IPS DF 4.7 (cell line): ENCODE measurements around the gene METTL26.

Experiments used
- DNase-seq: peaks from one replicate; pipeline ENCODE4 v3.0.0-alpha.2; 2013; ENCODE audit warnings: low spot score; ENCODE audit errors: extremely low read depth

METTL26 gene

DNA sequence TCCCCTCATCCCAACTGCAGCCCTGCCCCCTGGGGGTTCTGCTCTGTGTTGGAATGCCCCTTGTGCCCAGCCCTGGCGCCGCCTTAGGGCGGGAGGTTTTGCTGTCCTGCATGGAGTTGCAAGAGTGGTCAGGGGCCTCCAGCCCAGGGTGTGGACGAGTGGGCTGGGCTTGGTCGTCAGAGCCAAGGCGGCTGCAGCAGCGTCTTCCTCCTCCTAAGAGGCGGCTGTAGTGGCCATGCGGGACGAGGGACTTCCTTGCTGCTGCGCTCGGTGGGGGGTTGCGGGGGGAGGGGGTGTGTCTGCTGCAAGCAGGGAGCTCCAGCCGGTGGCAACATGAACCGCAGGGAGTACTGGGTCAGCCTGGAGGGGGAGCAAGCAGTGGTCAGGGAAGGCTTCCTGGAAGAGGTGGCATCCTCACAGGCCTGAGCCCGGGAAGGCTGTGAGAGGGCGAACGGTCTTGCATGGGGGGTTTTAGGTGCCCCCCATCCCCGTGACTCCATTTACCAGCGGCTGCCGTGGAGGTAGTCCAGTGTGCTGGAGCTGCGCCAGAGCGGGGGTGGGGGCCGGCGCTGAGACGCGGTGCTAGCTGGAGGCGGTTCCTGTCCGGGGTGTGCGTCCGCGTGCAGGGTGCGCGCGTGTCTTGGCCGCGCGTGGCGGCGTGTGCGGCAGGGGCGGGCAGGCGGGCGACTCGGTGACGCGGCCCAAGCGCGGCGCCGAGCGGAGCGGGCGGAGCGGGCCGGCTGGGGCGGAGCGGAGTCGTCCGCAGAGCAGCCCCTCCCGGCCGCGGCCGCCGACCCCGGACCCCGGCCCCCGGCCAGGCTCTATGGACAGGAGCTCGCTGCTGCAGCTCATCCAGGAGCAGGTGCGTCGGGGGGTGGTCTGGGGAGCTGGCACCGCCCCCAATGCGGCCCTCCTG, 39.1 kb upstream of the METTL26 start, which contains the start of gene RHBDL1:
RHBDL1 (plus strand) TSS at position 704 of the 916 bp plus-strand sequence; CDS start at position 824, 120 bp downstream.
- no peak for DNase-seq

DNA sequence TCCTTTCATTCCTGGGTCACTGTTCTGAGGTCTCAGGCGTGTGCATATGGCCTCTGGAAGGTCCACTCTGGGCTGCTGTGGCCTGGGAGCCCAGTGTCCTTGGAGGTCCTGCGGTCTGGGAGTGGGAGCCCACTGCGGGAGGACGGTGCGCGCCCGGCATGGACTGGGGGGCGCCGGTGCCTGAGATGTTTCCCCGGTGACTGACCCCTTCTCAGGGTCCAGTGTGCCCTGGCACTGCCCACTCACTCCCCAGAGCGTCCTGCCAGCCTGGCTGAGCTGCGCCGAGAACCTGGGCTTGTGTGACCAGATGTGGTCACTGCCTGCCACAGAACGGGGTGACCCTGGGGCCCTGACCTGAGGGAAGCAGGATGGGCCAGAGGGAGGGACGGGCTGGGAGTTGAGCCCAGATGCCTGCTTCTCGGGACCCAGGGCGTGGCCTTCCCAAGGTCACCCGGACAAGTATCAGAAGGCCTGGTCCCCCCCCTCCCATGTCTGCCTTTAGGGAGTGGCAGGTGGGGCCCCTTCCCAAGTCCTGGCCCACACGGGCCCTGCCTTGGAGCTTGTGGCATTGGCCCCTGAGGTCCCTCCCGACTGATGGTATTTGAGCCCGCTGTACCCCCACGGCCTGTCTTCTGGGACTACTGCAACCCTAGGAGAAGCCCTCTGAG, 38.2 kb upstream of the METTL26 start:
- DNase-seq = no peak

DNA sequence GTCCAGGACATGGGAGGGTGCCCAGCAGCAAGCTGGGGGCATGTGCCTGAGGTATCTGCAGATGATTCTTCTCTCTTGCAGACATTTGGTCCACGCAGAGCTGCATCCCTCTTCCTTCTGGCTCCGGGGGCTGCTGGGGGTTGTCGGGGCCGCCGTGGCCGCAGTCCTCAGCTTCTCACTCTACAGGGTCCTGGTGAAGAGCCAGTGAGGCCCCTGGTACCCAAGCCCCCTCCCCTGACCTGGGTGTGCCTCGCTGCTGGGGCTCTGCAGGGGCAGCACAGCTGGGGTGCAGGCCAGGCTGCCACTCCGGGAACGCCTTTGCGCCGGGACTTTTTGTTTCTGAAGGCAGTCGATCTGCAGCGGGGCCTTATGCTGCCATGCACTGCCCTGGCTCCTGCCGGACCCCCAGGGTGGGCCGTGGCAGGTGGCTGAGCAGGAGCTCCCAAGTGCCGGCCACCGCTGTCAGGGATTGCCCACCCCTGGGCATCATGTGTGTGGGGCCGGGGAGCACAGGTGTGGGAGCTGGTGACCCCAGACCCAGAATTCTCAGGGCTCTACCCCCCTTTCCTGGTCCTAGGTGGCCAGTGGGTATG, 37.4 kb upstream of the METTL26 start:
- DNase-seq = no peak

DNA sequence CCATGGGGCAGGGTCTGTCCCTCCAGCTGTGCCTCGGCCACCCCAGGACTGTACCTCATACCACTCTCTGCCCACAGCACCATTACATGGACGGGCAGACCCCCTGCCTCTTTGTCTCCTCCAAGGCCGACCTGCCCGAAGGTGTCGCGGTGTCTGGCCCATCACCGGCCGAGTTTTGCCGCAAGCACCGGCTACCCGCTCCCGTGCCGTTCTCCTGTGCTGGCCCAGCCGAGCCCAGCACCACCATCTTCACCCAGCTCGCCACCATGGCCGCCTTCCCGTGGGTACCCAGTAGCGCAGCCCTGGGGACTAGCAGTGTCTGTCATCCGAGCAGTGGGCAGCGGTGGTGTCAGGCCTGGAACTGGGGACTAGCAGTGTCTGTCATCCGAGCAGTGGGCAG, 36.7 kb upstream of the METTL26 start:
- DNase-seq = no peak

DNA sequence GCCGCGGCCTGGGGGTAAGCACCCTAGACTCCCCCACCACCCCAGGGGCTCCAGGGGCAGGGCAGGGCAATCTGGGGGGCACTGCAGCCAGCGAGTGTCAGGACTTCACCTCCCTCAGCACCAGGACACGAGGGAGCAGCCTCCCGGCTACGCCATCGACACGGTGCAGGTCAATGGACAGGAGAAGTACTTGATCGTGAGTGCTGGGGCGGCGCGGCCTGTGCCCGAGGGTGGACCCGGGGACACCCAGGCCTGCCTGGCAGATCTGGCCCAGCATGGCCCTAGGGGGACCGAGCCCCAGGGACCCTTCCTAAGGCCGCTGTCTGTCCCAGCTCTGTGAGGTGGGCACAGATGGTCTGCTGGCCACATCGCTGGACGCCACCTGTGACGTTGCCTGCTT, 36.3 kb upstream of the METTL26 start:
- no peak for DNase-seq

DNA sequence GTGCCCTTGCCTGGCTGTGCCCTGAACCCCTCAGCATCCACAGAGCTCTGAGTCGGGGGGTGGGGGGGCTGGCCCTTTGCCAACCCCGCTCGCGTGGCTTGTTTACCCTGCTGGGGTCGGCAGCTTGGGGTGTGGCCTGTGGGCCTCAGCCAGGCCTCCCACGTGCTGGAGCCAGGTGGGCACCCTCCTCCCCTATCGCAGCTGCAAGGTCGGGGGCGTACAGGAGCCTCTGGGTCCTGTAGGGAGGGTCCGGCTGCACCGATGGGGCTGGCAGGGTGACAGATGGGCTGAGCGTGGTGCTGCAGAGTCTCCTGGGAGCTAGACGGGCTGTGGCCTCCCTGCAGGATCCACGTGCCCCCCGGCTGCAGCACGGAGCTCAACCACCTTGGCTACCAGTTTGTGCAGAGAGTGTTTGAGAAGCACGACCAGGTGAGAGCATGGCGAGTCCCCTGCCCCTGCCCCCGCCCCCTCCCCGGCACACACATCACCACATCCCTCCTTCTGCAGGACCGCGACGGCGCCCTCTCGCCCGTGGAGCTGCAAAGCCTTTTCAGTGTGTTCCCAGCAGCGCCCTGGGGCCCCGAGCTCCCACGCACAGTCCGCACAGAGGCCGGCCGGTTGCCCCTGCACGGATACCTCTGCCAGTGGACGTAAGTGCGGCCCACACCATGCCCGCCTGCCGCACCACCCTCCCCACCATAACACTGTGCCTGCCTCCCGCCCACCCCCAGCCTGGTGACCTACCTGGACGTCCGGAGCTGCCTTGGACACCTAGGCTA, 35.4 kb upstream of the METTL26 start:
- DNase-seq = no peak

DNA sequence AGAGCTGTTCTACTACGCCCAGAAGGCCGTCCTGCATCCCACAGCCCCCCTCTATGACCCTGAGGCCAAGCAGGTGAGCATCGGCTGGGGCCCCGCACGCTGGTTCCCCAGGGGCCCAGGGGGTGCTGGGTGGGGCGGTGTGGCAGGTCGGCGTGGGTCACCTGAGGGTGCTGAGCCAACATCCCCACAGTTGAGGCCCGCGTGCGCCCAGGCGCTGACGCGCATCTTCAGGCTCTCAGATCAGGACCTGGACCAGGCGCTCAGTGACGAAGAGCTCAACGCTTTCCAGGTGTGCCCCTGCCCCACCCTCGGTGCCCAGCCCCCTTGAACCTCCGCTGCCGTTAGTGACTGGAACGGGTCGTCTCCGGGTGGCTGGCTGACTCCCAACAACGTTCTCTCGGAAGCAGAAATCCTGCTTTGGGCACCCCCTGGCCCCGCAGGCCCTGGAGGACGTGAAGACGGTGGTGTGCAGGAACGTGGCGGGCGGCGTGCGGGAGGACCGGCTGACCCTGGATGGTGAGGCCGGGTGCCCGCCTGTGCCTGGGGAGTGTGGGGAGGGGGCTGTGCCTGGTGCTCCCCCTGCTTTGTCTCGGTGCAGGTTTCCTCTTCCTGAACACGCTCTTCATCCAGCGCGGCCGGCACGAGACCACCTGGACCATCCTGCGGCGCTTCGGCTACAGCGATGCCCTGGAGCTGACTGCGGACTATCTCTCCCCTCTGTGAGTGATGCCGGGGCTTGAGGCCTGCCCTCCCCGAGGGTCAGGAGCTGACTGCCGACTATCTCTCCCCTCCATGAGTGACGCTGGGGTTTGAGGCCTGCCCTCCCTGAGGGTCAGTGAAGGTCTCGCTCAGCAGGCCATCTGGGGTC, 34.6 kb upstream of the METTL26 start:
- DNase-seq = no peak

DNA sequence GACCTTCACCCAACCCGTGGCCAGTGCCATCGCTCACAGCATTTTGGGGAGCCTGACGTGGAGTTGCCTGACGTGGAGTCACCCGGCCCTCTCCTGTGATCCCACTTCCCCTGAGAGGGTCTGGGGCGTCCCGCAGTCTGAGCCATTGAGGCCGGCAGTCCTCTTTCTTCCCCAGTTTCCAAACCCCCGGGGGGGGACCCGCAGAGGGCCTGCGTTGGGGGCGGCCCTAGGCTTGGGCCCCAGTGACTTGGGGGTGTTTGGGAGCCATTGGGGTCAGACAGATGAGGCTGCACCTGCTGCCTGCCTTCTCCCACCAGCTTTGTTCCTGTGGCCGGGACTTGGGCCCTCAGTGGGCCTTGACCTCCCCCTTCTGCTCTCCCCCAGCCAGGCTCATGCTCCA, 33.6 kb upstream of the METTL26 start:
- DNase-seq = no peak

DNA sequence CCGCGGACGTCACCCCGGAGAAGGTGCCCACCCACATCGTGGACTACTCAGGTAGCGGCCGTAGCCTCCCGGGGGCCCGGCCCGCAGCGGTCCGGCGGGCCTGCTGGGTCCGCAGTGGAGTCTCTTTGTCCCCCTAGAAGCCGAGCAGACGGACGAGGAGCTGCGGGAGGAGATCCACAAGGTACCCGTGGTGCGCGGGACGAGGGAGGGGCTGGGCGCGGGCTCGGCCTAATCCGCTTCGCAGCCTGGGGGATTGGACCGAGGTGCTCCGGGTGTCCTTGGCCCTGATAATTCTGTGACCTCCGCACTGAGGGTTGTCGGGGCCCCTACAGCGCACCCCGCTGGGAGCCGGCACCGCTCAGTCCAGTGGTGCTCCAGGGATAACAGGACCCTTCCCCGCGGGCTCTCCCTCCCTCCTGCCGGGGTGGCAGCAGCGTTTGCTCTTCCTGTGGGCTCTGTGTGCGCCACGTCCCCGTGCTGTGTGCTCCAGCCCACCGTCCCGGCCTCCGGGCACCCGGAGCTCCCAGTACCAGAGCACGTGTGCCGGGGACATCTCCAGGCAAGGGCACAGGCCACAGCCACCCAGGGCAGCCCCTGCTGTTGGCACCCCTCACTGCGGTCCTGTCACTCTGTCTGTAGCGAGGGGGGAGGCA, 32.5 kb upstream of the METTL26 start:
- no peak for DNase-seq

DNA sequence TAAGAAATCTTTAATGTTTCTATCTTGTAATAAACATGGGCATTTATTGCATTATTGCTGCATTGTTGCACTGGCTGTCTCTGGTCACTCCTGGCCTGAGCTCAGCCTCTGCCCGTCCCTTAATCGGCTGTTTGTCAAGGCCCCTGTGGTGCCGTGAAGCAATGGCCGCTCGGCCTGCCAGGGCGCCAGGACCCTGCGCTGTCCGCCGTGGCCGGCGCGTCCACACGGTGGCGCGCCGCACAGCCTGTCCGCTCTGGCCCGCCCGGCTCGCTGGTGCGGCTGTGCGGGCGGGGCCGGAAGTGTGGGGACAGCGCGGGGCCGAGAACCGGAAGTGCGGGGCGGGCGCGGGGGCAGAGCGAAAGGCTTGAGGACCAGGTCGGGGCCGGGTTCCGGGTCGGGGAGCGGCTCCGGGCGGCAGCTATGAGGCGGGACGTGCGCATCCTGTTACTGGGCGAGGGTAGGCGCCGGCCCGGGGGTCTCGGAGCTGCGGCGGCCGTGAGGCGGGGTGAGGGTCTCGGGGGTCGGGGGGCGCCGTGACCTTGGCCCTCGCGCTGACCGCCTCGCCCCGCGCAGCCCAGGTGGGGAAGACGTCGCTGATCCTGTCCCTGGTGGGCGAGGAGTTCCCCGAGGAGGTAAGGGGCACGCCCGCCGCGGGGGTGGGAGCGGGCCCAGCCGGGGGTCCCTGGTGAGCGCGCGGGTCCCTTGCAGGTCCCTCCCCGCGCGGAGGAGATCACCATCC, 31.8 kb upstream of the METTL26 start, which contains the start of gene RHOT2:
RHOT2 (plus strand) TSS at position 353 of the 739 bp plus-strand sequence; CDS start at position 421, 68 bp downstream.
- DNase-seq = no peak

DNA sequence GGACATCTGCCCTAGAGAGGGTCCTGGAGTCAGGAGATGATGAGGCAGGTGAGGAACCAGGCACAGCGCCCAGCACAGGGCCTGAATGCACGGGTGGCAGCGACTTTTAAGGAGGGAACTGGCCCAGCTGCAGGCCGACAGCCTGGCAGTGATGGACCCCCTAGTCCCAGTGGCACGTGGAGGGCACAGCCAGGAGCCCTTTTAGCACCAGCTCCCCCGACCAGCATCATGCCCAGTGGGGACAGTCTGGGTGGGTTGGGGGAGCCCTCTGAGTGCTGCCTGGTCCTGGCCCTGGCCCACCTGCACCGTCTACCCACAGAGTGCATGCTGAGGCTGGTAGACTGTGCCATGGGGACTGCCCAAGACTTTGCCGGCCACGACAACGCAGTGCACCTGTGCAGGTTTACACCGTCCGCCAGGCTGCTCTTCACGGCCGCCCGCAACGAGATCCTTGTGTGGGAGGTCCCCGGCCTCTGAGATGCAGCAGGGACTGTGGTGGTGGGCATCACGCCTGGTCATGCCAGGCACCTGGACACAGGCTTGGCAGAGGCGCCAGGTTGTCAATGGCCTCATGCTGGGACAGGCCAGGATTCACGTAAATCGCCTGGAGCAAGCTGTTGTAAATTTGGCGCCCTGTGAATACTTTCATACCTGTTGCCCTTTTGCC, 31.1 kb upstream of the METTL26 start:
- DNase-seq = no peak

DNA sequence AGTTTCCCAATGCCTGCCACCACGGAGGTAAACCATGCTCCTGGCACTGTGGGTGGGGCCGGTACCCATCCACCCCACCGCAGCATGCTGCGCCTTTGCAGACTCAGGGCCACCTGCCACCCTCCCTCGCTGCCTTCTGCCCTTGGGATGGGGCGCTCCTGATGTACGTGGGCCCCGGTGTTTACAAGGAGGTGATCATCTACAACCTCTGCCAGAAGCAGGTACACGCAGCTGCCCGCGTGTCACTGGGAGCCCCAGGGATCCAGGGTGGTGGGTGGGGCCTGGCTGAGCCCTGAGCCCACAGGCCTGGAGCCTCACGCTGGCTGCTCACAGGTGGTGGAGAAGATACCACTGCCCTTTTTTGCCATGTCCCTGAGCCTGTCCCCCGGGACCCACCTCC, 30.5 kb upstream of the METTL26 start:
- no peak for DNase-seq

DNA sequence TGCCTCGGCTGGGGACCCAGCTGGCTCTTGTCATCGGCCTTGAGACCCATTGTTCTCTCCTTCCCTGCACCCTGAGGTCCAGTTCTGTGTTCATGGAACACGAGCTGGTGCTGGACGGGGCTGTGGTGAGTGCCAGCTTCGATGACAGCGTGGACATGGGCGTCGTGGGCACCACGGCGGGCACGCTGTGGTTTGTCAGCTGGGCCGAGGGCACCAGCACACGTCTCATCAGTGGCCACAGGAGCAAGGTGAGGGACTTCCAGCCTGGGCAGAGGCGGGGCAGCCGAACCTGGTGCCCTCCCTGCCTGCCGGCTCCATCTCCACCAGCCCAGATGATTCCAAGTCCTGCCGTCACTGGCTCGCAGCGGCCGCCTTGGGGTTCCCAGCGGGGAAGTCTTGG, 26.5 kb upstream of the METTL26 start:
- no peak for DNase-seq

DNA sequence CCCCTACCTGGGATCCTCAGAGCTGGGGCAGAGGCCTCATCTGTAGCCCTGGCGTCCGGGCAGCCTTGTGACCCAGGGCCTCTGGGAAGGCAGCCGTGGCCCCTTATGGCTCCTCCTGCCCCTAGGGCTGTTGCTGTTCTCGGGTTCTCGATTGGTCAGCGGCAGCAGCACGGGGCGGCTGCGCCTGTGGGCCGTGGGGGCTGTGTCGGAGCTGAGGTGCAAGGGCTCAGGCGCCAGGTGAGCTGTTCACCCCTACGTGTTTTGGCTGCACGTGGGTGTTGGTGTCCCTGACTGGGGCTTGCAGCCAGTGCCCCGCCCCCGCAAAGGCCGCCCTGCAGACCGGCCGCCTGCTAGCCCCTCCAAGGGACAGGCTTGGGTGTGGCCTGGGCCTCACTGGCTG, 26.0 kb upstream of the METTL26 start:
- DNase-seq = no peak

DNA sequence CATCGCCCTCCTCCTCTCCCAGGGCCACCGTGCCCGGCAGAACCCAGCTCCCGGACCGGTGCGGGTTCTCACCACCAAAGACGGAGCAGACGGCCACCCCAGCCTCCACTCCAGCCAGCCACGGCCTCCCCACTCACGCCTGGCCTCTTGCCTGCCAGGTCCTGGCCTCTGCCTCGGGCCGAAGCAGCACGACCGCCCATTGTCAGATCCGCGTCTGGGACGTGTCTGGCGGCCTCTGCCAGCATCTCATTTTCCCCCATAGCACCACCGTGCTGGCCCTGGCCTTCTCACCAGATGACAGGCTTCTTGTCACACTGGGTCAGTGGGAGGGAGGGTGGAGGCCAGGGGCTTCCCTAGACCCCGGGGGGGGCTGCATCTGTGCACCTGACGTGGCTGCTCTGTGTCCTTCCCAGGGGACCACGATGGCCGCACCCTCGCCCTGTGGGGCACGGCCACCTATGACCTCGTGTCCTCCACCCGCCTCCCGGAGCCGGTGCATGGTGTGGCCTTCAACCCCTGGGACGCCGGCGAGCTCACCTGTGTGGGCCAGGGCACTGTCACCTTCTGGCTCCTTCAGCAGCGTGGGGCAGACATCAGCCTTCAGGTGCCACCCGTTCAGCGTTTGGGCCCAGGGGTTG, 25.2 kb upstream of the METTL26 start:
- no peak for DNase-seq

DNA sequence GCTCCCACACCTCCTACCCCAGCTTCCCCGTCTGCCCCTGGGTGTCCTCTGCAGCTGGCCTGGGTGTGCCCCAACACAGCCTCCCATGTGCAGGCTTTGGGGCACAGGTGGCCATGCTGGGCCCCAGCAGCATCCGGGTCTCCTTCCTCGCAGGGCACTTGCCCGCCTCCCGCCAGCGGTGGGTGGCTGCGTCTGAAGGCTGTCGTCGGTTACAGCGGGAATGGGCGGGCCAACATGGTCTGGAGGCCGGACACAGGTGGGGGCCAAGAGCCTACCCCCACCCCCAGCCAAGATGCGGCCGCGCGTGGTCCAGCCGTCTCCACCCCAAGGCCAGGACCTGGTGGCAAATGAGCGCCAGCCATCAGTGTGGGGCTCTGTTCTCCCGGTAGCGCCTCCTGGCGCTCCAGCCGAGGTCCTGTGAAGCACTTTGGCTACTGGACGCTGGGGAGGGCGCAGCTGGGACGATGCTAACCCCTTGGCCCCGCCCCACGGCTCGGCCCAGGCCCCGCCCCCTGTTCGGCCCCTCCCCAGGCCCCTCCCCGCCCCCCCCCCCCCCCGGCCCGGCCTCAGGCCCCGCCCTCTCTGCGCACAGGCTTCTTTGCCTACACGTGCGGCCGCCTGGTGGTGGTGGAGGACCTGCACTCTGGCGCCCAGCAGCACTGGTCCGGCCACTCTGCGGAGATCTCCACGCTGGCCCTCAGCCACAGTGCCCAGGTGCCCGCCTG, 24.5 kb upstream of the METTL26 start:
- no peak for DNase-seq

DNA sequence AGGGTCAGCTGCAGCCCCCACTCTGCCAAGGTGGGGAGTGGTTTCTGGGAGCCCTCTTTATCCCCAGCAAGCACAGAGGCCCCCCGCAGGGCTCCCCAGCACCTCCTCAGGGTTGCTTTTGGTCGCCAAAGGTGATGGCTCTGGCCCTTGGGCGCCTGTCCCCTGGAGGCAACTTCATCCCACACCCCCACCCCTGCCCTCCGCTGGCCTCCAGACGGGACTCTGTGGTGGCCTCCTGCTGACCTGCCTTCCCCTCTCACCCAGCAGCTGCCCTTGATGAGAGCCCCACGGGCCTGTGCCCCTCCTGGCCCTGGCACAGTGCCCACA, 24.0 kb upstream of the METTL26 start:
- no peak for DNase-seq

DNA sequence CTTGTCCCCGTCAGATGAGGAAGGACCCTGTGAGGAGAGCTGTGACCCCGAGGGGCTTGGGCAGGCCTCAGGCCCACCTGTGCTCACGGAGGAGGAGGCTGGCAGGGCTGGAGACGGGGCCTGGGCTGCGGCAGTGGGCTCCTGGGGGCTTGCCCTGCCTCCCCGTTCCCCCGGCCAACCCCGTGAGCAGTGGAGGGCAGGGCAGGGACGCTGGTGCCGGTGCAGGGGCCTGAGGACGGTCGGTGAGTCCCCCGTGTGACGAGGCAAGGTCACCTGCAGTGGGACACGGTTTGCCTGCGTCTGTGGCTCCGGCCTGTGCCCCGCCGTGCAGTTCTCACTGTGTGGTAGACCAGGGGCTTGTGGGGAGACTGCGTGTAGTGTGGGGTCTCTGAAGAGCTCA, 23.5 kb upstream of the METTL26 start:
- no peak for DNase-seq
